HUES6 (cell line): Measurements from ENCODE around the gene TRIM14.
"Not testable (repeated sequence)": the region's sequence is repeated elsewhere in the genome, so short reads cannot be mapped to it uniquely, and the experiment has no call there.

Experiments used
- H3K27ac ChIP-seq: 2 replicates; pipeline ENCODE4 v1.7.0; 2013; ENCODE audit warnings: low read depth, mild to moderate bottlenecking, low read length, inconsistent platforms
- H3K27me3 ChIP-seq: 2 replicates; pipeline ENCODE4 v1.6.1; 2013; ENCODE audit warnings: low read length; ENCODE audit not compliant: control insufficient read depth, insufficient read depth
- H3K36me3 ChIP-seq: 2 replicates; pipeline ENCODE4 v1.6.1; 2013; ENCODE audit warnings: low read length; ENCODE audit not compliant: control insufficient read depth, insufficient read depth
- H3K4me1 ChIP-seq: 2 replicates; pipeline ENCODE4 v1.6.1; 2013; ENCODE audit warnings: low read length; ENCODE audit not compliant: control insufficient read depth, insufficient read depth
- H3K4me3 ChIP-seq: 2 replicates; pipeline ENCODE4 v1.5.1; 2013; ENCODE audit warnings: low read depth, low read length
- H3K9ac ChIP-seq: one replicate; pipeline ENCODE4 v1.6.1; 2013; ENCODE audit warnings: mild to moderate bottlenecking, low read length
- H3K9me3 ChIP-seq: 2 replicates; pipeline ENCODE4 v1.6.1; 2013; ENCODE audit warnings: low read depth, low read length; ENCODE audit not compliant: control insufficient read depth, insufficient read depth

The TRIM14 gene

GRCh38 chr9:98129451-98129881 is 10.4 kb upstream of the TRIM14 start:
- H3K4me1 ChIP-seq = no peaks in the 10 kb centered on the region
- no peaks in the 10 kb centered on the region for H3K27me3 ChIP-seq
- no peaks in the 10 kb centered on the region for H3K9me3 ChIP-seq
- peaks cover 82% of the 10 kb centered on the region for H3K36me3 ChIP-seq
- H3K27ac ChIP-seq = no peak overlapping the region
- no peak overlapping the region for H3K4me3 ChIP-seq
- no peak overlapping the region for H3K9ac ChIP-seq

GRCh38 chr9:98128316-98128715 is 9.3 kb upstream of the TRIM14 start:
- H3K4me1 ChIP-seq = no peaks in the 10 kb centered on the region
- H3K9me3 ChIP-seq = no peaks in the 10 kb centered on the region
- H3K36me3 ChIP-seq = peaks cover 77% of the 10 kb centered on the region
- H3K4me3 ChIP-seq = no peak overlapping the region
- H3K27ac ChIP-seq = no peak overlapping the region
- H3K27me3 ChIP-seq = no peaks in the 10 kb centered on the region
- no peak overlapping the region for H3K9ac ChIP-seq

GRCh38 chr9:98127226-98127625 is 8.2 kb upstream of the TRIM14 start:
- H3K36me3 ChIP-seq = peaks cover 67% of the 10 kb centered on the region
- no peak overlapping the region for H3K27ac ChIP-seq
- no peak overlapping the region for H3K9ac ChIP-seq
- H3K9me3 ChIP-seq = no peaks in the 10 kb centered on the region
- H3K27me3 ChIP-seq = no peaks in the 10 kb centered on the region
- no peak overlapping the region for H3K4me3 ChIP-seq
- no peaks in the 10 kb centered on the region for H3K4me1 ChIP-seq

GRCh38 chr9:98124637-98125426 is 5.8 kb upstream of the TRIM14 start:
- no peak overlapping the region for H3K27ac ChIP-seq

DNA sequence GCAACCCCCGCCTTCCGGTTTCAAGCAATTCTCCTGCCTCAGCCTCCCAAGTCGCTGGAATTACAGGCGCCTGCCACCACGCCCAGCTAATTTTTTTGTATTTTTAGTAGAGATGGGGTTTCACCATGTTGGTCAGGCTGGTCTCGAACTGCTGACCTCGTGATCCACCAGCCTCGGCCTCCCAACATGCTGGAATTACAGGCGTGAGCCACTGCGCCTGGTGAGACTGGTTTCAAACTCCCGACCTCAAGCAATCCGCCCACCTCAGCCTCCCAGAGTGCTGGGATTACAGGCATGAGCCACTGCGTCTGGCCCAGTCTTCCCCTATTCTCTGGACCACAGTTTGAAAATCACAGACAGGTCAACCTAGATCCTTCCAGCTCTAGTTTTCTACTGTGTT is 5.1 kb upstream of the TRIM14 start:
- H3K9me3 ChIP-seq, H3K4me1 ChIP-seq, H3K9ac ChIP-seq, H3K27ac ChIP-seq, H3K27me3 ChIP-seq, H3K4me3 ChIP-seq: not testable (repeated sequence)
- H3K36me3 ChIP-seq = peaks cover 43% of the 10 kb centered on the region

More at GRCh38 chr9:98124637-98125426, 5.8 kb upstream of the TRIM14 start:
- H3K9ac ChIP-seq = no peak overlapping the region
- no peaks in the 10 kb centered on the region for H3K4me1 ChIP-seq
- H3K36me3 ChIP-seq = peaks cover 50% of the 10 kb centered on the region
- H3K27me3 ChIP-seq = no peaks in the 10 kb centered on the region
- no peaks in the 10 kb centered on the region for H3K9me3 ChIP-seq
- H3K4me3 ChIP-seq = no peak overlapping the region

- Histone ChIP-seq H3K4me1 (peaks cover 8% of the 10 kb centered on the region), H3K27me3 (no peaks in the 10 kb centered on the region), H3K9me3 (no peaks in the 10 kb centered on the region), H3K36me3 (peaks cover 18% of the 10 kb centered on the region), H3K9ac (no peak overlapping the region), H3K27ac (no peak overlapping the region), H3K4me3 (no peak overlapping the region)
These were observed 2.0 kb upstream of the TRIM14 start for GRCh38 chr9:98121058-98121457.

DNA sequence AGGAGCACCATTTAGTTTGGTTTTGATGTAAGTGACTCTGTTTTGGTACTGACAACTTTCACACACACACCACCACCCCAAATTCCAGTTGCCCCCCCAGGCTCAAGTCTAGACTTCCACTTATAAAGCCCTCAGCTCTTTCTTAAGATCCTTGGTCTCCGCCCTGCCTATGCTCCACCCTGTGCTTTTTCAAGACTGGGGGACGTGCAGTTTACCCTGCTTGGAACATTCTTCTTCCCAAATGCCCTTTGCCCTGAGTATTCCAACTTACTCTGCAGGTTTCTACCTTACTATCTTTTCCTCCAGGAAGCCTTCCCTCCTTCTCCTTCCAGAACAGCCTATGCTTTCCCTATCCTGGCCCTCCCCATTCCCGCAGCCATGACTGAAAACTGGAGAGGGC is 1.5 kb upstream of the TRIM14 start:
- Histone ChIP-seq H3K4me3 (no peak overlapping the region), H3K9me3 (no peaks in the 10 kb centered on the region), H3K4me1 (peaks cover 8% of the 10 kb centered on the region), H3K27me3 (no peaks in the 10 kb centered on the region), H3K27ac (no peak overlapping the region), H3K36me3 (peaks cover 17% of the 10 kb centered on the region), H3K9ac (no peak overlapping the region)

GRCh38 chr9:98117984-98118639 is 910 bp downstream of the TRIM14 start:
- no peaks in the 10 kb centered on the region for H3K9me3 ChIP-seq
- H3K9ac ChIP-seq = peak overlapping the region; percentile 33
- peak overlapping the region; percentile 66 for H3K4me3 ChIP-seq
- no peak overlapping the region for H3K27ac ChIP-seq
- peaks cover 8% of the 10 kb centered on the region for H3K4me1 ChIP-seq
- H3K27me3 ChIP-seq = no peaks in the 10 kb centered on the region
- peaks cover 2% of the 10 kb centered on the region; the same call in 1 of the 2 replicates for H3K36me3 ChIP-seq

DNA sequence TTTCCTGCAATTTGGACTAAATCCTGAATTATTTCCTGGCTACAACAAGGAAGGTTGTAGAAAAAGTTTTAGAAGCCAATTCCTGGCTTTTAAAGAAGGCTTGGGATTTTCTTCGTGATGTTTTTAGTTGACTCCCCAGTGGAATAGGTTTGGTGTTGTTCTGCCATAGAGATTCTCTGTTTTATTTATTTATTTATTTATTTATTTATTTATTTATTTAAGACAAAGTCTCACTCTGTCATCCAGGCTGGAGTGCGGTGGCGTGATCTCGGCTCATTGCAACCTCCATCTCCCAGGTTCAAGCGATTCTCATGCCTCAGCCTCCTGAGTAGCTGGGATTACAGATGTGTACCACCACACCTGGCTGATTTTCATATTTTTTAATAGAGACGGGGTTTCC is 1.9 kb downstream of the TRIM14 start:
- not testable (repeated sequence) for H3K36me3 ChIP-seq, H3K4me3 ChIP-seq, H3K9ac ChIP-seq, H3K4me1 ChIP-seq, H3K9me3 ChIP-seq, H3K27ac ChIP-seq, H3K27me3 ChIP-seq

DNA sequence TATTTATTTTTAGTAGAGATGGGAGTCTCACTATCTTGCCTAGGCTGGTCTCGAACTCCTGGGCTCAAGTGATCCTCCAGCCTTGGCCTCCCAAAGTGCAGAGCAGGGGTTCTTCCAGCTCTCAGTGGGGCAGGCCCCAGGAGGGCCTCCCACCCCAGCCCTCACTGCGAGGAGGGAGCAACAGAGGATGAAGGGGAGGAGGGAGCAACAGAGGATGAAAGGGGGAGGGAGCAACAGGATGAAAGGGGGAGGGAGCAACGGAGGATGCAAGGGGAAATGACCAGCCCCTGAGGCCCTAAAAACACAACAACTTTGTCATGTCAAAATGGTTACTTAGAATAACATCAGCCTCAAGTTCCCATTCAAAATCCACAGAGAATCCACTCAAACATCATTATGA is 10.0 kb downstream of the TRIM14 start:
- Histone ChIP-seq H3K4me3 (no peak overlapping the region), H3K9me3 (no peaks in the 10 kb centered on the region), H3K36me3 (peaks cover 4% of the 10 kb centered on the region), H3K9ac (no peak overlapping the region), H3K4me1 (peaks cover 16% of the 10 kb centered on the region), H3K27me3 (no peaks in the 10 kb centered on the region), H3K27ac (peak overlapping the region; percentile 44; the same call in 1 of the 2 replicates)

DNA sequence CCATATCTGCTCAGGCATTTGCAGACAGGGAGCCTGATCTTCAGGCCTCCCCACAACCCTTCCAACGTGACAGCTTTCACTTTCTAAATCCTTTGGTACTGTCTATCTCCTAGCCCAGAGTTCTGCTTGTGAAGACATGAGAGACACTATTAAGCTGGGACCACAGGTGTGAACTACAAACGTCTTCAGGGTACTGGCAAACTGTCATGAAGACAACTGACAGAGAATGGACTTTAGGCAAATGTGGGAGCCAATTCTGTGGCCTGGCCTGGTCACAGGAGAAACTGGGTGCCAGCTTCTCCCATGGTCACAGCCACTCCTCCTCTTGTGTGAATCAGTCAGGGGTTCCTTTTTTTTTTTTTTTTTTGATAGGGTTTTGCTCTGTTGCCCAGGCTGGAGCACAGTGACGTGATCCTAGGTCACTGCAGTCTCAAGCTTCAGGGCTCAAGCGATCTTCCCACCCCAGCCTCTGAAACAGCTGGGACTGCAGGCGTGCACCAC is 10.4 kb downstream of the TRIM14 start:
- Histone ChIP-seq H3K36me3 (peaks cover 4% of the 10 kb centered on the region), H3K4me3 (no peak overlapping the region), H3K9ac (no peak overlapping the region), H3K9me3 (no peaks in the 10 kb centered on the region), H3K27me3 (no peaks in the 10 kb centered on the region), H3K27ac (no peak overlapping the region), H3K4me1 (peaks cover 16% of the 10 kb centered on the region)
